ENCODE results near the gene FOXI3. TPM values are rescaled to one million over a fixed set of nuclear protein-coding genes. Genes with fewer than 3 reads are reported as not detected.

The FOXI3 gene
- polyA plus RNA-seq (2013, experiment 1 of 2), result 0.18 TPM
- 0.25 TPM for polyA plus RNA-seq (2013, experiment 2 of 2)

- H3K4me3 ChIP-seq (ENCODE audit: extremely low read depth, insufficient read depth, low read length, poor library complexity, severe bottlenecking), result peak within 1 kb of the TSS; percentile 25
- 0% methylated on average over 21 to 24 of the region's 48 CpGs for WGBS, 2 experiments (ENCODE audit: insufficient coverage in 2 of 2)
These were observed at the start of gene FOXI3 for GRCh38 chr2:88452565-88452905. Gene FOXI3 (minus strand): TSS chr2:88452693. CDS start chr2:88452535, 158 bp downstream.

GRCh38 chr2:88500691-88501090 is 48.2 kb upstream of the FOXI3 start:
- Histone ChIP-seq H3K4me1 (ENCODE audit: control insufficient read depth, insufficient read depth, low read length, poor library complexity, severe bottlenecking) (peaks cover 7% of the 10 kb centered on the region), H3K9me3 (ENCODE audit: control insufficient read depth, low read length) (no peaks in the 10 kb centered on the region), H3K27ac (ENCODE audit: low read depth, low read length, severe bottlenecking) (no peak overlapping the region), H3K4me3 (ENCODE audit: extremely low read depth, insufficient read depth, low read length, poor library complexity, severe bottlenecking) (no peak overlapping the region), H3K36me3 (ENCODE audit: control insufficient read depth, insufficient read depth, low read length) (no peaks in the 10 kb centered on the region)
- WGBS, 2 experiments (ENCODE audit: insufficient coverage in 2 of 2), result 86 to 100% methylated on average over 2 of the region's 2 CpGs

More at GRCh38 chr2:88452565-88452905, at the start of gene FOXI3:
- H3K4me1 ChIP-seq (ENCODE audit: control insufficient read depth, insufficient read depth, low read length, poor library complexity, severe bottlenecking), result no peaks in the 10 kb centered on the region
- no peak within 1 kb of the TSS for H3K27ac ChIP-seq (ENCODE audit: low read depth, low read length, severe bottlenecking)
- no peaks in the 10 kb centered on the region for H3K36me3 ChIP-seq (ENCODE audit: control insufficient read depth, insufficient read depth, low read length)
- H3K9me3 ChIP-seq (ENCODE audit: control insufficient read depth, low read length), result no peaks in the 10 kb centered on the region

GRCh38 chr2:88499204-88499603 is 46.7 kb upstream of the FOXI3 start:
- no peaks in the 10 kb centered on the region for H3K36me3 ChIP-seq (ENCODE audit: control insufficient read depth, insufficient read depth, low read length)
- H3K9me3 ChIP-seq (ENCODE audit: control insufficient read depth, low read length), result no peaks in the 10 kb centered on the region
- WGBS, 2 experiments (ENCODE audit: insufficient coverage in 2 of 2), result no CpG with 5 or more reads among the region's 1 CpG
- peaks cover 7% of the 10 kb centered on the region for H3K4me1 ChIP-seq (ENCODE audit: control insufficient read depth, insufficient read depth, low read length, poor library complexity, severe bottlenecking)
- no peak overlapping the region for H3K4me3 ChIP-seq (ENCODE audit: extremely low read depth, insufficient read depth, low read length, poor library complexity, severe bottlenecking)
- H3K27ac ChIP-seq (ENCODE audit: low read depth, low read length, severe bottlenecking), result no peak overlapping the region

- peaks cover 7% of the 10 kb centered on the region for H3K4me1 ChIP-seq (ENCODE audit: control insufficient read depth, insufficient read depth, low read length, poor library complexity, severe bottlenecking)
- no peak overlapping the region for H3K4me3 ChIP-seq (ENCODE audit: extremely low read depth, insufficient read depth, low read length, poor library complexity, severe bottlenecking)
- no peaks in the 10 kb centered on the region for H3K36me3 ChIP-seq (ENCODE audit: control insufficient read depth, insufficient read depth, low read length)
- no peaks in the 10 kb centered on the region for H3K9me3 ChIP-seq (ENCODE audit: control insufficient read depth, low read length)
- WGBS, 2 experiments (ENCODE audit: insufficient coverage in 2 of 2), result 87 to 93% methylated on average over 2 to 3 of the region's 4 CpGs
- no peak overlapping the region for H3K27ac ChIP-seq (ENCODE audit: low read depth, low read length, severe bottlenecking)
These were observed 41.0 kb upstream of the FOXI3 start for GRCh38 chr2:88493481-88493880.

- Histone ChIP-seq H3K4me3 (ENCODE audit: extremely low read depth, insufficient read depth, low read length, poor library complexity, severe bottlenecking) (no peak overlapping the region), H3K27ac (ENCODE audit: low read depth, low read length, severe bottlenecking) (no peak overlapping the region), H3K9me3 (ENCODE audit: control insufficient read depth, low read length) (no peaks in the 10 kb centered on the region), H3K36me3 (ENCODE audit: control insufficient read depth, insufficient read depth, low read length) (no peaks in the 10 kb centered on the region), H3K4me1 (ENCODE audit: control insufficient read depth, insufficient read depth, low read length, poor library complexity, severe bottlenecking) (peaks cover 4% of the 10 kb centered on the region)
- WGBS, 2 experiments (ENCODE audit: insufficient coverage in 2 of 2), result 47 to 69% methylated on average over 2 to 4 of the region's 4 CpGs
These were observed 39.5 kb upstream of the FOXI3 start for GRCh38 chr2:88492002-88492401.

- Histone ChIP-seq H3K4me3 (ENCODE audit: extremely low read depth, insufficient read depth, low read length, poor library complexity, severe bottlenecking) (no peak overlapping the region), H3K4me1 (ENCODE audit: control insufficient read depth, insufficient read depth, low read length, poor library complexity, severe bottlenecking) (no peaks in the 10 kb centered on the region), H3K36me3 (ENCODE audit: control insufficient read depth, insufficient read depth, low read length) (no peaks in the 10 kb centered on the region), H3K27ac (ENCODE audit: low read depth, low read length, severe bottlenecking) (no peak overlapping the region), H3K9me3 (ENCODE audit: control insufficient read depth, low read length) (no peaks in the 10 kb centered on the region)
- 75 to 86% methylated on average over 1 of the region's 2 CpGs for WGBS, 2 experiments (ENCODE audit: insufficient coverage in 2 of 2)
These were observed 36.7 kb upstream of the FOXI3 start for GRCh38 chr2:88489181-88489580.

- no peaks in the 10 kb centered on the region for H3K9me3 ChIP-seq (ENCODE audit: control insufficient read depth, low read length)
- H3K27ac ChIP-seq (ENCODE audit: low read depth, low read length, severe bottlenecking), result no peak overlapping the region
- H3K4me3 ChIP-seq (ENCODE audit: extremely low read depth, insufficient read depth, low read length, poor library complexity, severe bottlenecking), result no peak overlapping the region
- no peaks in the 10 kb centered on the region for H3K36me3 ChIP-seq (ENCODE audit: control insufficient read depth, insufficient read depth, low read length)
- WGBS, 2 experiments (ENCODE audit: insufficient coverage in 2 of 2), result 100% methylated on average over 1 of the region's 3 CpGs; no CpG with 5 or more reads in 1 of the 2 experiments
- H3K4me1 ChIP-seq (ENCODE audit: control insufficient read depth, insufficient read depth, low read length, poor library complexity, severe bottlenecking), result no peaks in the 10 kb centered on the region
These were observed 30.7 kb upstream of the FOXI3 start for GRCh38 chr2:88483200-88483599.

- WGBS, 2 experiments (ENCODE audit: insufficient coverage in 2 of 2), result 78 to 95% methylated on average over 3 to 5 of the region's 8 CpGs
- Histone ChIP-seq H3K4me3 (ENCODE audit: extremely low read depth, insufficient read depth, low read length, poor library complexity, severe bottlenecking) (no peak overlapping the region), H3K36me3 (ENCODE audit: control insufficient read depth, insufficient read depth, low read length) (no peaks in the 10 kb centered on the region), H3K4me1 (ENCODE audit: control insufficient read depth, insufficient read depth, low read length, poor library complexity, severe bottlenecking) (no peaks in the 10 kb centered on the region), H3K27ac (ENCODE audit: low read depth, low read length, severe bottlenecking) (no peak overlapping the region), H3K9me3 (ENCODE audit: control insufficient read depth, low read length) (no peaks in the 10 kb centered on the region)
These were observed 29.3 kb upstream of the FOXI3 start for GRCh38 chr2:88481691-88482336.

- Histone ChIP-seq H3K36me3 (ENCODE audit: control insufficient read depth, insufficient read depth, low read length) (no peaks in the 10 kb centered on the region), H3K4me3 (ENCODE audit: extremely low read depth, insufficient read depth, low read length, poor library complexity, severe bottlenecking) (no peak overlapping the region), H3K27ac (ENCODE audit: low read depth, low read length, severe bottlenecking) (no peak overlapping the region), H3K9me3 (ENCODE audit: control insufficient read depth, low read length) (no peaks in the 10 kb centered on the region), H3K4me1 (ENCODE audit: control insufficient read depth, insufficient read depth, low read length, poor library complexity, severe bottlenecking) (no peaks in the 10 kb centered on the region)
- no CpG with 5 or more reads among the region's 7 CpGs for WGBS, 2 experiments (ENCODE audit: insufficient coverage in 2 of 2)
These were observed 20.3 kb upstream of the FOXI3 start for GRCh38 chr2:88472811-88473210.

- no peaks in the 10 kb centered on the region for H3K36me3 ChIP-seq (ENCODE audit: control insufficient read depth, insufficient read depth, low read length)
- H3K9me3 ChIP-seq (ENCODE audit: control insufficient read depth, low read length), result no peaks in the 10 kb centered on the region
- H3K4me1 ChIP-seq (ENCODE audit: control insufficient read depth, insufficient read depth, low read length, poor library complexity, severe bottlenecking), result no peaks in the 10 kb centered on the region
- no peak overlapping the region for H3K4me3 ChIP-seq (ENCODE audit: extremely low read depth, insufficient read depth, low read length, poor library complexity, severe bottlenecking)
- no peak overlapping the region for H3K27ac ChIP-seq (ENCODE audit: low read depth, low read length, severe bottlenecking)
- WGBS, 2 experiments (ENCODE audit: insufficient coverage in 2 of 2), result 50 to 54% methylated on average over 8 to 9 of the region's 11 CpGs
These were observed 18.8 kb upstream of the FOXI3 start for GRCh38 chr2:88471083-88471942.
